ENCODE measurements around the gene PARD3B.
"Not testable (repeated sequence)": the region's sequence is repeated elsewhere in the genome, so short reads cannot be mapped to it uniquely, and the experiment has no call there.

The PARD3B gene

DNA sequence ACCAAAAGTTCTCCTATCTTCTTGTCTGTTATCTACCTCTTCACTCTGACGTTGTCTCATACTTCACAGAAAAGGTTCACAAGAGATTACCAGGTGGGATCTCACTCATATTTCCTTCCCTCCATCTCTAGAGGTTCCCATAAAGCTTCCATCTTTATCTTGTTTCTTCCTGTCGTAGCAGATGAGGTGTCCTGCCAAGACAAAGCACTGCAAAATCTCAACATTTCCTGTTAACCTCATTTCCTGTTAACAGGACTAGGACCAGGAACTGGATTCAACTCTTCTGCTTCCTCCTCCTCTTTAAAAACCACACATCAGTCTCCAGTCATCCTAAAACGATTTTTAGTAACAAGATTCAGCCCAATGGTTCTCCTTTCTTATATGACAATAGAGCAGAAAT lies 624.2 kb downstream of the PARD3B start:
- DNase-seq: no peak

DNA sequence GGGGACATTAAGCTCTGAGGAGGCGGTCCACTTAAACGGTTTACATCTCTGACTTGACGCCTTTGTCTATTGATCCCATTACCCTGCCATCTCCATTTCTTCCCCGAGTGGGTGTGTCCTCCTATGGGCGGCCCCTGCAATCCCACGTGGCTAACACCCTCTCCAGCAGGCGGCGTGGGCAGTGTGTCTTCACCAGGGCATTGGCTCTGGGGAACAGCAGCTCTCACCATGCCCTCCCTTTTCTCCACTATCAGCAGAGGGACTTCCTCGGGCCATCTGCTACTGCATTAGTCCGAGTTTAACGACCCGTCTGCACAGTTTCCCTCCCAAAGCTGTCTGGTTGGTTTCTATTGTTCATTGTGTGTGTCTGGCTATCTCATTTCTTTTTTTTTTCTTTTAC lies 625.1 kb downstream of the PARD3B start:
- no peak for DNase-seq

DNA sequence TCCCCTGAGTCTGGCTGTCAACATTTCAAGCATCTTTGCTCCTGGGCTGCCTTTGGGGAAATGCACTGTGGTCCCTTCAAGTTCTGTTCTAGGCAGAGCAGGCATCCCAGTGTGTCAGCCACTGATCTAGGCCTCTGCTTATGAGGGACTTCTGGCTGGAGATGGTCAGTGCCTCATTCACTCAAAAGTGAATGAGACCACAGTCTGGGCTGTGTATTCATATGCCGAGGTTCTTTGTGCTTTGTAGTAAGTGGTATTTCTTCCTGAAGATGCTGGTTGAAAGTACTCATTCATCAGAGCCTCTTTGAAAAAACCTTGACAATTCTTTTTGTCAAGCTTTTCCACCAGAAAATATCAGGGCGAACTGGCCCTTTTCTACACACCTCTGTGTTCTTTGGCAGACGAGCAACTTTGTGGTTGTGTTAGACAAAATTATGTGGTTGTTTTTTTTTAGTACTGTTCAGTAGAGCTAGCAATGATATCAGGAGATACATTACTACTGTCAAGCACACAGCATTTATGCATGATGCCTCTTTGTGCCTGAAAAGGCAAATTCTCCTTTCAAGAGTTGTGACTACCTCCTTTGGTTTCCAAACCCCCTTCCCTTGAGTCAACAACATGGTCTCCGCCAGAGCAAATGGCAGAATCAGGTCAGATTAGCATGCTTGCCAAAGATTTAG lies 626.1 kb downstream of the PARD3B start:
- DNase-seq: no peak

DNA sequence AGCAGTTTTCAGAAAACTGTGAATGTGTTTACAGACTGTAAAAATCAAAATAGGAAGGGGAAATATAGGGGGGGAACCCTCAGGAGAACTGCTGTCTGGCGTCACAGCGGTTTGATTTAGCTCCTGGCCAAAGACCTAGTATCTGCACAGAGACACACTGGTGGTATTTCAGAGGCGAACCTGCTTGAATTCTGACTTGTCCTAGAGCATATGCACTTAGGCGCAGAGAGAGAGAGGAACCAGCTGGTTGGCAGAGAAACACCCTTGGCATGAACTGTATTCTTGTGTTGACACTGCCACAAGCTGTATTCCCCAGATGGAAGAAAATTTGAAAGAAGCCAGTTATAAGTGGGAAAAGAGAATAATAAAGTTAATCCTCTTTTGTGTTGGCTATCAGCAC lies 630.6 kb downstream of the PARD3B start:
- no peak for DNase-seq

DNA sequence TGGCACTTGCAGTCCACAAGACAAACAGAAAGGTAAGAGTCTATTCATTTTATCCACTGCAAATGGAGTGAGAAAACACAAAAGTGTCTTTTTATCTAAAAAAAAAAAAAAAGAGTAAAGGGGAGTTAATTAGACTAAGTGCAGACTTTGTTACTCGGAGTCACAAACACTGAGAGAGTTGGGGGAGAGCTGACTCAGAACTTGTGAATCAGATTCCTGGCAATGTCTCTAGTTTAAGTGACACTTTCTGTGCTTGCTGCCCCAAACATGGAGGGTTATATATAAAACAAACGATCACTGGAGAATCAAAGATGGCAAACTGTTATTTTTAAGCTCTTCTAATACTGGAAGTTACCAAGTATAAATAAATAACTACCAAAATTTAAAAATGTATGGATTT lies 631.3 kb downstream of the PARD3B start:
- DNase-seq: no peak

DNA sequence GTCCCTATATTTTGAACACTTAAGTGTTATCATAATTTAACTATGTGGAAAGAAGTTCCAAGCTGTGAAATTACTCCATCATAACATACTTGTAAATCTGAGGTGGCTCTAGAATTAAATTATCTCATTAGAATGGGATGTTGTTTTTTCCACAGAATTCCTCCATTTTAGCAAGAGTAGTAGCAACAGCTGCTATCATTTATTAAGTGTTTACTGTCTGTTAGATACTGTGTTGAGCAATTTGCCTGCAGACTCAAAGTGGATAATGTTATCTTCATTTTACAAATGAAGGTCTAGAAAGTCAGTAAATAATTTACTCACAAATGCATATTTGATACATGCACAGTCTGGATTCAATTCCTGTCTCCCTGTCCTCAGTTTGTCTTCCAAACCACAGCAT lies 632.3 kb downstream of the PARD3B start:
- no peak for DNase-seq

DNA sequence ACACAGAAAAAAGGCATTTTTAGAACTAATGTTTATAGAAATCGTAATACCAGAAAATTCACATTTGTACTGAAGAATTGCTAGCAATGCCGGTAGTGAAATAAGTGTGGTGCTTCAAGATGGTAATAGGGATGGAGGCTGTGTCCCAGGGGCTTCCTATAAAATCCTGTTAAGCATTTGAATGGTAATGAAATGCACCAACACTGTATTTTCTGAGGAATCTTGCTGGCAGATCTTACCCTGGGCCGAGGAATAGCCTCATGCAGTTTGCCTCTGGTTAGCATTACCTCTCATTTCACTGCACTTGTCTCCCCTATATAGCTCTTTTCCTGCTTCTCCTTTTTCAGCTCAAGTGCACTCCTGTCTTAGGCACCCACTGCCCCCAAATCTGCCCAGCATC lies 635.5 kb downstream of the PARD3B start:
- no peak for DNase-seq

DNA sequence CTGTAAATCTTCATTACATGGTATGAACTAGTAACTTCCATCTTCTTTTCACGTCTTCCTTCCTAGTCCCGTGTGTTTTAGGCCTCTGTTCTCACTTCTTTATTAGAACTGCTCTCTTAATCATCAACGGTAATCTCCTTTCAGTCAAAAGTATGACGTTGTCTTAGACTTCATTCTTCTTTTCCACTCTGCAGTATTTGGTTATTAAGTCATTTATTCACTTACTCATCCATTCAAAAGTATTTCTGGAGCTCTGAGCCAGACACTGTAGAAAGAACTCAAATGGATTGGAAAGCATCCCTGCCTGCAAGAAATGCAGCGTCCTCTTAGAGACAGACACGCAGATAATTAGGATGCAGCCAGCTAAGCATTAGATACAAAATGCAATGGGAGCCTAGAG lies 642.5 kb downstream of the PARD3B start:
- DNase-seq: no peak

DNA sequence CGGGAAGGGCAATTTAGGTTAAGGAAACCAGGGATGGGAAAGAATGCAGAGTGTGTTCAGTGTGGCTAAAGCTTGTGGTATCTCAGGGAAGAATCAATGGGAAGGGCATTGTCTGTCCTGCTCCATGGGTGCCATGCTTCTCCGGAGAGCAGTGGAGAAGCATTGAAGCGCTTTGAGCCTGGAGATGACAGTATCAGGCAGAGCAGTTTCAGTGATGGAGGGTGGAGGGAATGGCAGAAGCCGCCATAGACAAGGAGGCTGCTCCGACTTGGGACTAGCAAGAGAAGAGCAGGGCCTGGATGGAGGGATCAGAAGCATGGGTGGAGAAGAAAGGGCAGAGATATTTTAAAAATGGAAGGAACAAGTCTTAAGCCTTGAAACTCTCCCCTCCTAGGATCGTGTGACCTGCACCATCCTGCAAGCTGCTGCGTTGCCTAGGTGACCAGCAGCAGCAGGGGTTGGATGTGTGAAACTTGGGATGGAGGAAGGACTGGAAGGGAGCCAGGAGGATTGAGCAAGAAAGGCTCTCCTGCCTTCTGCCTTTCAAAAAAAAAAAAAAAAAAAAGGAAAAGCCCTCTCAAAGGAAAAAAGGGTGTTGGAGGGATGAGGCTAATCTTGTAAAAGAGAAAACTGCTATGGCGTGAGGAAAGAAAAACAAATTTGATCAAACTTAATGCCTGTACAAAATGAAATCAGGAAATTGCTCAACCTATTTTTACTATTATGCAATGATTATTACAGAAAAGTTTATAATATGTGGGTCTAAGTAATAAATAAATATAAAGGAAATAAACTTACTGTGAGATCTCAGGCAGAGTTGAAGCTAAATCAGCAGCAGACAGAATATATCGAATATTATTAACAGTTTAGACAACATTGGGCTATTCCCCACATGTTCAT lies 643.2 kb downstream of the PARD3B start:
- no peak for DNase-seq

DNA sequence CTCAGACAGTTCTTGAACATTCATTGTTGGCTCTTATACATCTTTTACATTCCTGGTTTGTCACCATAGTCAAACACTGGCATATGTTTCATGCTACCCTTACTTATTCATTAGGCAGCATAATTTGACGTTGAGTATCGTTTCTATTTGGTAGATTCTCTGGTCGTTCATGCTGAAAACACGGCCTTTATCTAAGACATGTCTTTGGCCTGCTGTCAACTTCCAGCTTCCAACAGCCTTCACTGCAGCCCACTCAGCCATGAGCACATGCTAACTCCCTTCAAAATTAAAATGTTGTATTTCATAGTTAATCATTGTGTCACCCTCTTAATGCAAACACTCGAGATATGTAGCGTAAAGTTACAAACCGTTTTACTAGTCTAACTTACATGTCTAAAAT lies 644.0 kb downstream of the PARD3B start:
- no peak for DNase-seq

DNA sequence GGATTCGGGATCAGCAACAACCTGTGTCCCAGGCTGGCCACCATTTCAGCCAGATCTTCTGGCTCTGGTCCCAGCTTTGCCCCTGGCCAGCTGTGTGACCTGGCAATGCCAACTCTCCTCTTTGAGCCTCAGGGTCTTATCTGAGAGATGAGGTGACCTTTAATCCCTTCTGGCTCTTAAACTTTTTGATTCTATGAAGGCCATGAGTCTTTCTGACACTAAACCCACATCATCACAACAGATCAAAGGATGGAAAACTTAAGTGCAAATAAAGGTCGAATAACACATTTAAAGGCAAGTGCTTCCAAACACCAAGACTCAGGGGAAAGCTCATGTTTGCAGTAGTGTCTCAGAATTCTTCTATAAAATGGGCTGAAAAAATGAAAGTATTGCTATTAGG lies 645.3 kb downstream of the PARD3B start:
- DNase-seq: no peak

DNA sequence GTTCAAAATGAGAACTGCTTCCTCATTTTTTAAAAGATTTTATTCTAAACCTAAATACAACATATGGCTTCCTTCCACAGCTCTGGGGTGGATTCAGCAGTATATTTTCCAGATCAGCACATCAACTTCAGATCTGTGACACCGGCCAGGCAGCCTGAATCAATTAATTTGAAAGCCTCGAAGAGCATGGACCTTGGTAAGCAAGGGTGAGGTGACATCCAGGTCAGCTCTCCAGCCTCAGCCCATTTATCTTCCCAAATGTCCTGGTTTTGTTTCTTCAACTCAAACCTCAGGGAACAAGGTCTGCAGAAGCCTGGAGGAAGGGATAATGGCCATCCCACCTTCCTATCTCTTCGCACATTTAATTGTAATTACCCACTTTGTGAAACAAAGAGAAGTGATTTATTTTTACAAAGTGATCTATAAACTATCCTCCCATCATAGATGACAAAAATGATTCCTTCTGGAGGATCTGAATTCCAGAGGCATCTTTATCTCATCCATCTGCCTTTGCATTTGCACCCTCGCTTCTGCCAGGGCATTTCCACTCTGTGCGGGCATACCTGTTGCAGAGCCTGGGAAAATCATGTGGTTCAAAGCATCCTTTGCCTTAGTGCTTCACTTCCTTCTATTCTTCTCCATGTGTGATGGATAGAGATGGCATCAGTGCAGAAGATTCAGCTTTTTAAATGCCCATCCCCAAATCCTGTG lies 648.0 kb downstream of the PARD3B start:
- DNase-seq: no peak

DNA sequence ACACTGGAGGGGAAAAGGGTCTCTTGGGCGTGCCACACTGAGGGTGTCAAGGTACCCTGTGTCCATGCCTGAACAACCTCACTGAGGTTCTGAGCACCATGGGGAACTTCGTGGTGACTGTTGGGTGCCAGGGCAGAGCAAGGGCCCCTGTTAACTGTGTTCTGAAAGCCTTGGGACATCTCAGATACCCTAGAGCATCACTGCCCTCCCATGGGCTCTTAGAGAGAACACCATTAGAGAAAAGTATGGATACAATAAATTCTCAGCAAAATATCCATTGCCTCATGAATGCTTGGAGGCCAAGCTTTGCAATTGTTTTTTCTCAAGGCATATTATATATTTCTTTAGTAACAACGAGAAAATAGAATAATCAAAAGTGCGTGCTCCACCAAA lies 648.6 kb downstream of the PARD3B start:
- DNase-seq: no peak

DNA sequence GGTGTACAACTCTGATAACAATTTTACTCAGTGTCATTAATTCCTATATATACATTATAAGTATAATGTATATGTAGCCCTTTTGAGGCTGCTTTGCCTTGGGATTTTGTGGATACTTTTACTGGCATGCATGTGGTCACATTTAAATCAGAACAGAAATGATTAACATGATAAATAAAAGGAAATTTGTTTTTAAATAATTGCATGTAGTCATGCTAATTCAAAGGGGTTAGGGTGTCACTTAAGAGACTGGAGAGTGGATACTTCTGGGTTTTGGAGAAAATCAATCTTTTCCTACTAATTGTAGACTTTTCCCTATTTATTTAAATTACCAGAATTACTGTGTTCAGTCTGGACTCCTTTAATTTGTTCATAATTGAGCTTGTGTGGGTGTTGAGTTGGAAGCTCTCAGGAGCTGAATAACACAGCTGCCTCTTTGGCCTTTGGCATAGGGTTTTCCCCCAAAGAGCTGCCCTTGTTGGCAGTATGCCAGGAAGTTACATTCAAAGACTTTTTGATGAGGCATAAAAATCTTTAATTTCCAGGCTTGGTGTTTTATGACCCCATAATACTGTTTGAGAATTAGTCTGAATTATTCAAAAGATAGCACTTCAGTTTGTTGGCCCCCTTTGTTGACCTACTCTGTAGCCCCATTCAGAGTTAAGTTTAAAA lies 652.3 kb downstream of the PARD3B start:
- no peak for DNase-seq

DNA sequence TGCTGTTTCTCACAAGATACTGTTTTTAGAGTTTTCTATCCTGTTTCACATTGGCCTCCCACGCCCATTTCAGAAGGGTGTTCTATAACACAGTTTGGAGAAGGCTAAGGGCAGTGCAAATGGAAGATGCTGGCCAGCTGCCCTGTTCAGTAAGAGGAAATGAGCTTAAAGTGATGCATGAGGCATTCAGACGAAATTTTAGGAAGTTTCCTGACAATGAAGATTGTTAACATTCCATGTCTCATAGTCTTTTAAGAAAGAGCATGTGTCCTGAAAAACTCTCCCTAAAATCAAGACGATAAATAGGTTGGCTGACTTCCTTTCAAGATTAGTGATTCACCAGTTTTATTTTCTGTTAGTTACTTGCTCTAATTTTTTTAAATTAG lies 652.9 kb downstream of the PARD3B start:
- no peak for DNase-seq

DNA sequence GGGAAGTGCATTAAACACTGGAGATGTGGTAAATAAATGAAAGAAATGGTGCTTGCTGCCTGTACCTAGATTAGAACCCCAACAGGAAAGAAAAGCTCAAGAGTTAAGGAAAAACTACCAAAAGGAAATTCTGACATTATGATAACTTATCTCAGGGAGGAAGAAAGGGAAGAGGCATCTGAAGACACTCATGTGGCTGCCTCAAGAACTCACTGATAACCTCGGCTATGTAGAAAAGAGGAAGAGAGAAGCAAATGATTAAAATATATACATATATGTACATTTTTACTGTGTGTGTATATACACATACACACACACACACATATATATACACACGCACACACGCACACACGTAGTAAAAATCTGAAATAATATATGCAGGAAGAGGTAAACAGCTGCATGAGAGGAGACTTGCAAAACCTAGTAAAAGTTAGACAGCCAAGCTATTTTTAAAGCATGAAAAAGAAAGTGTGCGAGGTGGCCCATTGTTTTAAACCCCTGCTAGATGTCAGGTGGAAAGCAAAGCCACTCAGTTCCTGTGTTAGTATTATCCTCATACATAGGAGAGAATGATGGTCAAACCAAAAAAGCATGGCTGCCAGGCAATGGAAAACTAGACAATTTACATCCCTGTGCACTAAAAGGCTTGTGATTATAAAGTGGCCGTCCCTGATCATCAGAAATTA lies 654.0 kb downstream of the PARD3B start:
- no peak for DNase-seq

DNA sequence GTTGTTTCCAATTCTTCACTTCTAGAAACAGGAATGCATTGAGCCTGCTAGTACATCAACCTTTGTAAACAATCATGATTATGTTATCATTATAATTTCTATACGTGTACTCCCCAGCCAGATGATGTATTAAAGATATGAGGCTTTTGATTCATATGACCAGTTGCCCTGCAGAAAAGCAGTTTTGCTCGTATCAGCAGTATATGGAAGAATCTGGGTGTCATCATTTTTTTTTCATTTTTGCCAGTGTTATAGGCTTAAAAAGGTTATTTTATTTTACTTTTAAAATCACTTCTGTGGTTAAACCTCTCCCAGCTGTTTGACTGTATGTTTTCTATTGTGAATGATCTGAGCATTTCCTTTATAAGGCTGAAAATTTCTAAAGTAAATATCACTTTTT lies 665.2 kb downstream of the PARD3B start:
- no peak for DNase-seq

DNA sequence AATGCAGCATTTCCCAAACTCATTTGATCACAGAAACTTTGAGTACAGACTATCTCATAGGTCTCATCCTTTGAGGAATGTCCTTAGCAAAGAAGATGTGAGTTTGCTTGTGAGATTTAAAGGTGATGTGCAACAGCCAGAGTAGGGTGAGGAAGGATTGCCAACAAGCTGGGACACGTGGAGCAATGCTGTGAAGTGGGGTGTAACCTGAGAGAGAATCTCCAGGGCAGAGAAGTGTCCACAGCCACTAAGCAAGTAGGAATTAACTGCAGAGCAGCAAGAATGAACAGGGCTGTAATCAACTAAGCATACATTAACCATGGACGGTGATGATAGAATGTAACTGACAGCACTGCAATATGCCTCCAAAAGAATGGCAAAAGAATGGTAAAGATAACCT lies 667.1 kb downstream of the PARD3B start:
- no peak for DNase-seq

DNA sequence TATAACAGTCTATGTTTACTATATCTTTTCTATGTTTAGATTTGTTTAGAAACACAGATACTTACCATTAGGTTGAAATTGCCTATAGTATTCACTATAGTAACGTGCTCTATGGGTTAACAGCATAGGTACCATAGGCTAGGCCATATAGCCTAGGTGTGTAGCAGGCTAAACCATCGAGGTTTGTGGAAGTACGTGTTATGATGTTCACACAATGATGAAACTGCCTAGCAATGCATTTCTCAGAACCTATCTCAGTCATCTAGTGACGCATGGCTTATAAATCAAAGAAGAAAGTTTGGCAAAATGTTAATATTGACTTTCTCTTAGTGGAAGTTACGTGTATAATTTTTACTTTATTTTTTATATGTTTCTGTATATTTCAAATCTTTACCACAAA lies 670.8 kb downstream of the PARD3B start:
- DNase-seq: no peak

DNA sequence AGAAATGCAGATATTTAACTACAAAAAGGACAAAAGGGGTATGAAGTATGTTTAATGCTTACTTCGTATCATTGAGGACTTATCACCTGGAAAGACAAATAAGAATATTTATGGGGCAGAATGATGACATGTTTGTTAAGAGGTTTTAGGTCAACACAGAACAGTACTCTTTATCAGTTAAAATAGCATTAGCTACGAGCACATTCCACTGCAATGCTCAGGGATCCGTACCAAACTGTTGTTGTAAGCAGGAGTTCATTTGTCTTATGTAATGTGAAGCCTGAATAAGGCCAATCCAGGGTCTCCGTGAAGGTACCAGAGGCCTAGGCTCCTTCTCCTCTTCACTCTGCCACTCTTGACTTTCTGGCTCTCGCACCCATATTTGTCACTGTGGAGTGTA lies 671.3 kb downstream of the PARD3B start:
- DNase-seq: no peak

DNA sequence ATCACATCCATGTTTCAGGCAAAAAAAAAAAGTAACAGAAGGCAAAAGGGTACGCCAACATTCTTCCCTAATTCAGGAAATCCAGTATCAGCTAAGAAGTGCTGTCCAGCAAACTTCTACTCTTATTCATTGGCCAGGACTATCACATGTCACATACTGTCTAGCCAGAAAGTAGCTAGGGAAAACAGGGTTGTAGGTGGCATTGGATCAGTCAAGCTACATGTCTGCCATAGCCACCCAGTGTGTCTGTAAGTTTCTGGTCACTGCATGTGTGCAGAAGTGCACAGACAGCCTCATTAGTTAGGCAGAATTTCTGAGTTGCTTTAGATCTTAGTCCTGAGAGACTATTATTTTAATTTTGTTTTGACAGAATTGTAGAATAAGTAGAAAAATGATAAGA lies 671.7 kb downstream of the PARD3B start:
- DNase-seq: no peak

DNA sequence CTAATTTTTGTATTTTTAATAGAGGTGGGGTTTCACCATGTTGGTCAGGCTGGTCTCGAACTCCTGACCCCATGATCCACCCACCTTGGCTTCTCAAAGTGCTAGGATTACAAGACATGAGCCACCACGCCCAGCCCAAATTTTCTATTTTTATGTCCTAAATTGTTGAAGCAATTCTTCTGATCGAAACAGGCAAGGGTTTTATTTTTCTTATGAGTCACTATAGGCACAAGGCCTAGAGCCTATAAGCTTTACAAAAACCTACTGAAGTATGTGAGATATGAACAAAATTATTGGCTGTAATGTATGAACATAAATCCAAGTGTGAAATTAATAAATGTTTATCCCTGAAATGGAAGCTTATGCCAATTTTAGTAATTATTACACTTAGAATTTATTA lies 672.8 kb downstream of the PARD3B start:
- DNase-seq: no peak

DNA sequence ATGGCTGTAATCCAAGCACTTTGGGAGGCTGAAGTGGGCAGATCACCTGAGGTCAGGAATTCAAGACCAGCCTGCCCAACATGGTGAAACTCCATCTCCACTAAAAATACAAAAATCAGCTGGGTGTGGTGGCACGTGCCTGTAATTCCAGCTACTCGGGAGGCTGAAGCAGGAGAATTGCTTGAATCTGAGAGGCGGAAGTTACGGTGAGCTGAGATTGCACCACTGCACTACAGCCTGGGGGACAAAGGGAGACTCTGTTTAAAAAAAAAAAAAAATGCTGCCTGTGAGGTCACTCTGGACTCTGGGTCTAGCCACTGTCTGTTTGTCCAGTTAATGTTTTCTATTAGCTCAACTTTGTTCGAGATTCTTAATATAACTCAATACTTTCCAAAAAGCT lies 673.5 kb downstream of the PARD3B start:
- not testable (repeated sequence) for DNase-seq

Data from NCI-H526 treated with DMSO at 0.1 percent for 48 hours (cell line).